IMR-90 (cell line): ENCODE results near the gene ZNF407. TPM values are rescaled to one million over a fixed set of nuclear protein-coding genes. Genes with fewer than 3 reads are reported as not detected.

Source experiments
- ATAC-seq: fragments of 200-7000 bp; cut with Tn5 transposase; 2 replicates; pipeline ENCODE4 v1.9.1; 2020; ENCODE audit warnings: low read depth, mild to moderate bottlenecking, moderate library complexity
- BruUV-seq: library from RNA; stranded (reverse); fragments of 400-500 nt; replicated peaks from 2 replicates; lab custom pipeline; 2021; lab: Mats Ljungman, UMichigan
- CTCF ChIA-PET: fragments of 300-600 bp; formaldehyde crosslinking; extraction: SDS; loops from one replicate; lab custom pipeline; 2021; ENCODE audit warnings: antibody characterized with exemption; lab: Yijun Ruan, JAX
- POLR2A ChIA-PET: fragments of 300-600 bp; sonication (Branson Sonifier 250); formaldehyde crosslinking; loops from one replicate; lab custom pipeline; 2022; ENCODE audit warnings: antibody characterized with exemption; ENCODE audit not compliant: unreplicated experiment; lab: Charles Lee
- DNase-seq: peaks from one replicate; pipeline ENCODE4 v3.0.0; 2013
- H2AFZ ChIP-seq: replicated peaks from 2 replicates; pipeline ENCODE3; 2013; ENCODE audit warnings: low read length, mild to moderate bottlenecking; ENCODE audit not compliant: poor library complexity
- H2AK5ac ChIP-seq: 2 replicates; pipeline ENCODE4 v1.6.1; 2013; ENCODE audit warnings: low read depth, low read length, inconsistent platforms
- H2AK9ac ChIP-seq: replicated peaks from 2 replicates; pipeline ENCODE3; 2013; ENCODE audit warnings: mild to moderate bottlenecking, low read depth, low read length, moderate library complexity; ENCODE audit not compliant: poor library complexity
- H2BK120ac ChIP-seq: 2 replicates; pipeline ENCODE4 v1.6.1; 2013; ENCODE audit warnings: low read depth, low read length, inconsistent platforms
- H2BK15ac ChIP-seq: 3 replicates; pipeline ENCODE4 v1.6.1; 2013; ENCODE audit warnings: low read depth, low read length, inconsistent platforms
- H2BK20ac ChIP-seq: 2 replicates; pipeline ENCODE4 v1.6.1; 2013; ENCODE audit warnings: low read depth, mild to moderate bottlenecking, inconsistent platforms, low read length, moderate library complexity
- H2BK5ac ChIP-seq: 2 replicates; pipeline ENCODE4 v1.6.1; 2013; ENCODE audit warnings: mild to moderate bottlenecking, low read depth, low read length, inconsistent platforms; ENCODE audit not compliant: poor library complexity, severe bottlenecking
- H3K14ac ChIP-seq: replicated peaks from 2 replicates; pipeline ENCODE4 v1.6.1; 2013; ENCODE audit warnings: low read depth, low read length, inconsistent platforms
- H3K18ac ChIP-seq: 2 replicates; pipeline ENCODE4 v1.6.1; 2013; ENCODE audit warnings: low read depth, low read length, control low read depth
- H3K23ac ChIP-seq: 2 replicates; pipeline ENCODE4 v1.6.1; 2013; ENCODE audit warnings: low read depth, low read length, inconsistent platforms
- H3K27ac ChIP-seq: 2 replicates; pipeline ENCODE4 v1.5.1; 2013; ENCODE audit warnings: mild to moderate bottlenecking, control low read depth, low read length; ENCODE audit not compliant: insufficient read depth
- H3K27me3 ChIP-seq: 2 replicates; pipeline ENCODE4 v1.6.1; 2013; ENCODE audit warnings: low read length; ENCODE audit not compliant: control insufficient read depth, insufficient read depth
- H3K36me3 ChIP-seq: 2 replicates; pipeline ENCODE4 v1.6.1; 2013; ENCODE audit warnings: low read length, mixed read lengths; ENCODE audit not compliant: control insufficient read depth, insufficient read depth
- H3K4ac ChIP-seq: 2 replicates; pipeline ENCODE4 v1.6.1; 2013; ENCODE audit warnings: low read depth, low read length, inconsistent platforms
- H3K4me1 ChIP-seq: 2 replicates; pipeline ENCODE4 v1.6.1; 2013; ENCODE audit warnings: low read length, mixed read lengths; ENCODE audit not compliant: control insufficient read depth, insufficient read depth
- H3K4me2 ChIP-seq: 2 replicates; pipeline ENCODE4 v1.6.1; 2013; ENCODE audit warnings: low read depth, mild to moderate bottlenecking, control low read depth, low read length, moderate library complexity
- H3K4me3 ChIP-seq: 2 replicates; pipeline ENCODE4 v1.5.1; 2013; ENCODE audit warnings: low read depth, mild to moderate bottlenecking, control low read depth, low read length, moderate library complexity; ENCODE audit not compliant: insufficient read depth
- H3K56ac ChIP-seq: 2 replicates; pipeline ENCODE4 v1.6.1; 2013; ENCODE audit warnings: low read length, inconsistent platforms; ENCODE audit not compliant: insufficient read depth; ENCODE audit errors: extremely low read depth
- H3K79me1 ChIP-seq, 2 experiments: 2 replicates each; pipeline ENCODE4 v1.6.1; 2013; ENCODE audit warnings: low read length in 2 of 2, inconsistent platforms in 1 of 2, low read depth in 1 of 2
- H3K9ac ChIP-seq: 2 replicates; pipeline ENCODE4 v1.6.1; 2013; ENCODE audit warnings: low read depth, low read length, control low read depth
- H3K9me1 ChIP-seq: 2 replicates; pipeline ENCODE4 v1.6.1; 2013; ENCODE audit warnings: low read length, inconsistent platforms; ENCODE audit not compliant: insufficient read depth
- H3K9me3 ChIP-seq: 2 replicates; pipeline ENCODE4 v1.6.1; 2013; ENCODE audit warnings: low read length; ENCODE audit not compliant: control insufficient read depth, insufficient read depth
- H4K20me1 ChIP-seq: 2 replicates; pipeline ENCODE4 v1.6.1; 2013; ENCODE audit warnings: low read length, inconsistent platforms; ENCODE audit not compliant: insufficient read depth
- H4K5ac ChIP-seq: 2 replicates; pipeline ENCODE4 v1.6.1; 2013; ENCODE audit warnings: mild to moderate bottlenecking, low read depth, low read length, control low read depth
- H4K8ac ChIP-seq, 2 experiments: 2 replicates each; pipeline ENCODE4 v1.6.1; 2013; ENCODE audit warnings: low read depth in 2 of 2, low read length in 2 of 2, control low read depth in 1 of 2, inconsistent platforms in 1 of 2
- H4K91ac ChIP-seq: 2 replicates; pipeline ENCODE4 v1.6.1; 2013; ENCODE audit warnings: low read depth, low read length, inconsistent platforms; ENCODE audit not compliant: insufficient read depth
- BHLHE40 ChIP-seq: fragments of 150-350 bp; IDR thresholded peaks from 2 replicates; pipeline ENCODE4 v1.6.1; 2016; ENCODE audit warnings: mild to moderate bottlenecking, low read depth, low read length
- CEBPB ChIP-seq: IDR thresholded peaks from 2 replicates; pipeline ENCODE4 v1.6.1; 2012; ENCODE audit warnings: low read depth, low read length, improper control_type of control experiment
- FOS ChIP-seq: fragments of 150-350 bp; IDR thresholded peaks from 2 replicates; pipeline ENCODE4 v1.6.1; 2016; ENCODE audit warnings: low read depth, low read length
- RCOR1 ChIP-seq: IDR thresholded peaks from 2 replicates; pipeline ENCODE4 v1.6.1; 2012; ENCODE audit warnings: mild to moderate bottlenecking, low read length, improper control_type of control experiment; ENCODE audit not compliant: insufficient replicate concordance
- USF2 ChIP-seq: fragments of 150-350 bp; IDR thresholded peaks from 2 replicates; pipeline ENCODE4 v1.6.1; 2017; ENCODE audit warnings: mild to moderate bottlenecking, antibody characterized with exemption, low read length, low read depth
- WGBS, 2 experiments: methylation state at CpG; one replicate each; pipeline versions ENCODE4 v1.1.5 to v1.1.7; 2013; ENCODE audit warnings: missing lambda C conversion rate in 2 of 2; ENCODE audit not compliant: insufficient read length in 1 of 2; ENCODE audit errors: extremely low coverage in 2 of 2; 5-methylcytosine and 5-hydroxymethylcytosine counted together
- dilution Hi-C: fragments of 300-500 bp; cut with HindIII; formaldehyde crosslinking; loops from one replicate; pipeline ENCODE4 v1.14.3; 2018; ENCODE audit warnings: low sequenced_read_pairs; ENCODE audit not compliant: unreplicated experiment
- in situ Hi-C: fragments of 300-500 bp; cut with MboI; formaldehyde crosslinking; loops from 3 replicates; pipeline ENCODE4 v1.14.3; 2019; ENCODE audit warnings: low sequenced_read_pairs, inconsistent platforms, mixed read lengths
- intact Hi-C: fragments of 100-400 bp; cut with micrococcal nuclease; formaldehyde crosslinking; loops from 2 replicates; pipeline ENCODE4 v1.10.0; 2022
- polyA plus RNA-seq, 3 experiments: library from polyadenylated mRNA; depleted of rRNA; stranded (reverse); fragments of >200 nt; gene quantifications; 2 replicates each; pipeline ENCODE4 v1.2.3, GENCODE V29; 2012; ENCODE audit warnings: low replicate concordance in 1 of 3
- total RNA-seq: library from RNA; depleted of rRNA; stranded (reverse); fragments of >200 nt; gene quantifications from 2 replicates; pipeline ENCODE4 v1.2.3, GENCODE V29; 2012

ZNF407 gene
- total and polyA plus RNA-seq, 2 of the 4 experiments (the other 2 are of a cell fraction) = 3.1 to 20.1 TPM

GRCh38 chr18:74806700-74807416 lies 209.2 kb downstream of the ZNF407 start:
- Histone ChIP-seq H3K18ac (peak overlapping the region; percentile 1; the same call in 1 of the 2 replicates), H3K27me3 (no peaks in the 10 kb centered on the region), H2AFZ (no peak overlapping the region), H3K56ac (no peak overlapping the region), H2AK9ac (peak overlapping the region; percentile 60), H4K20me1 (no peaks in the 10 kb centered on the region), H4K91ac (peak overlapping the region; percentile 77), H3K23ac (no peak overlapping the region; the same call in 1 of the 2 replicates), H3K4ac (peak overlapping the region; percentile 82), H3K4me3 (peak overlapping the region; percentile 18; the same call in 1 of the 2 replicates), H4K5ac (peak overlapping the region; percentile 37; the same call in 1 of the 2 replicates), H4K8ac (peak overlapping the region in 1 of 2 experiments; percentile 70; a peak in 1 of 4 replicates), H2BK5ac (peak overlapping the region; percentile 73), H3K27ac (no peak overlapping the region), H3K4me1 (peaks cover 11% of the 10 kb centered on the region), H3K79me1 (peaks cover 0 to 8% of the 10 kb centered on the region in 2 experiments; a peak in 1 of 4 replicates), H3K36me3 (0 out of 2 replicates have a peak, but pooled peaks cover 1% of the 10 kb centered on the region), H3K9me3 (no peaks in the 10 kb centered on the region), H3K14ac (peak overlapping the region; percentile 73), H2BK15ac (peak overlapping the region; percentile 64; the same call in 2 of the 3 replicates), H2BK20ac (peak overlapping the region; percentile 82), H2BK120ac (peak overlapping the region; percentile 89), H2AK5ac (peak overlapping the region; percentile 81), H3K4me2 (peak overlapping the region; percentile 99), H3K9ac (no peak overlapping the region), H3K9me1 (peaks cover 8% of the 10 kb centered on the region)
- dilution Hi-C loops (no loop called here), in situ Hi-C loops (no loop called here), intact Hi-C loops (no loop called here)
- DNase-seq (peak; percentile 94), ATAC-seq (peak; percentile 85)
- ChIA-PET POLR2A (no interaction called here), CTCF (interaction anchor here (0.8 to 1.2 kb wide), 2 partner anchors 11 to 13 kb away, joined by 3 read pairs; no protein-coding TSS in a partner anchor)
- peak; percentile 16 for TF ChIP-seq RCOR1
- TF ChIP-seq FOS = peak; percentile 94
- TF ChIP-seq USF2 = no peak
- peak; percentile 62; the same call in 1 of the 2 replicates for TF ChIP-seq BHLHE40
- peak; percentile 34; the same call in 1 of the 2 replicates for TF ChIP-seq CEBPB
- WGBS, 2 experiments = 71% methylated on average over 1 of the region's 7 CpGs; no CpG with 5 or more reads in 1 of the 2 experiments
- BruUV-seq = no TSS peak
